K562 (cell line): ENCODE data around the gene IFNA1. TPM values are rescaled to one million over a fixed set of nuclear protein-coding genes. Genes with fewer than 3 reads are reported as not detected.

Experiments used
- ATAC-seq: fragments of 200-7000 bp; cut with Tn5 transposase; 3 replicates; pipeline ENCODE4 v1.9.1; 2020; ENCODE audit warnings: moderate library complexity
- BruUV-seq: library from RNA; stranded (reverse); fragments of 400-500 nt; replicated peaks from 2 replicates; lab custom pipeline; 2021; lab: Mats Ljungman, UMichigan
- CTCF ChIA-PET: fragments of 300-600 bp; formaldehyde crosslinking; extraction: SDS; loops from one replicate; lab custom pipeline; 2021; ENCODE audit warnings: low intra/inter-chr PET ratio; lab: Yijun Ruan, JAX
- POLR2A ChIA-PET: fragments of 300-600, 350-650 bp; sonication (Branson Sonifier 250); formaldehyde crosslinking; extraction: SDS; loops from one replicate; lab custom pipeline; 2021; ENCODE audit warnings: antibody characterized with exemption, inconsistent platforms; lab: Yijun Ruan, JAX
- DNase-seq, 4 experiments: peaks; one replicate each; pipeline versions ENCODE4 v3.0.0 to v3.0.0-alpha.2; 2011 to 2018; ENCODE audit warnings: low spot score in 3 of 4, mixed read lengths in 3 of 4; ENCODE audit errors: extremely low read depth in 1 of 4
- FAIRE-seq: peaks from 2 replicates; lab custom pipeline; 2011; peaks lifted over from hg19 to GRCh38; lab: Jason Lieb, UNC
- H2AFZ ChIP-seq: 2 replicates; pipeline ENCODE4 v1.6.0; 2011; ENCODE audit warnings: low read depth, low read length, control low read depth, inconsistent platforms
- H3K27ac ChIP-seq: fragments of 200-600 bp; 3 replicates; pipeline ENCODE4 v1.8.0; 2011; ENCODE audit warnings: low read depth, mild to moderate bottlenecking, control low read depth, inconsistent platforms, low read length, moderate library complexity, mixed read lengths; ENCODE audit errors: extremely low read depth
- H3K27me3 ChIP-seq, 2 experiments: fragments of 300-600 bp in 1 of 2; 2 replicates in 1 of 2; 3 replicates in 1 of 2; pipeline versions ENCODE4 v1.6.0 to v1.8.0; 2011; ENCODE audit warnings: inconsistent platforms in 2 of 2, low read length in 2 of 2, mild to moderate bottlenecking in 1 of 2, mixed read lengths in 1 of 2, moderate library complexity in 1 of 2; ENCODE audit not compliant: control insufficient read depth in 2 of 2, insufficient read depth in 2 of 2
- H3K36me3 ChIP-seq: fragments of 300-600 bp; 3 replicates; pipeline ENCODE4 v1.8.0; 2011; ENCODE audit warnings: mild to moderate bottlenecking, low read length, inconsistent platforms; ENCODE audit not compliant: control insufficient read depth, insufficient read depth
- H3K4me1 ChIP-seq, 2 experiments: fragments of 200-600 bp in 1 of 2; replicated peaks in 1 of 2; 2 replicates in 1 of 2; 3 replicates in 1 of 2; pipeline versions ENCODE4 v1.5.1 to v1.8.0; 2011; ENCODE audit warnings: inconsistent platforms in 2 of 2, low read length in 2 of 2, mild to moderate bottlenecking in 1 of 2, mixed read lengths in 1 of 2, moderate library complexity in 1 of 2; ENCODE audit not compliant: control insufficient read depth in 2 of 2, insufficient read depth in 2 of 2
- H3K4me2 ChIP-seq: 2 replicates; pipeline ENCODE4 v1.6.1; 2011; ENCODE audit warnings: low read length, control low read depth, inconsistent platforms, mixed read lengths; ENCODE audit not compliant: insufficient read depth
- H3K4me3 ChIP-seq: fragments of 200-600 bp; sonication (generic), shearing (Covaris generic); 2 replicates; pipeline ENCODE4 v1.5.1; 2016; ENCODE audit warnings: control low read depth, inconsistent platforms
- H3K79me2 ChIP-seq: fragments of 200-600 bp; 3 replicates; pipeline ENCODE4 v1.8.0; 2011; ENCODE audit warnings: low read length, inconsistent platforms; ENCODE audit not compliant: control insufficient read depth, insufficient read depth
- H3K9ac ChIP-seq, 2 experiments: 2 replicates each; pipeline versions ENCODE4 v1.6.0 to v1.6.1; 2011; ENCODE audit warnings: low read depth in 2 of 2, low read length in 2 of 2, control low read depth in 1 of 2, inconsistent platforms in 1 of 2, mild to moderate bottlenecking in 1 of 2, mixed read lengths in 1 of 2; ENCODE audit not compliant: insufficient read depth in 1 of 2
- H3K9me1 ChIP-seq: one replicate; pipeline ENCODE4 v1.6.0; 2011; ENCODE audit warnings: inconsistent platforms, mild to moderate bottlenecking, low read length, moderate library complexity; ENCODE audit not compliant: control insufficient read depth, insufficient read depth
- H3K9me3 ChIP-seq: replicated peaks from 2 replicates; pipeline ENCODE4 v1.5.1; 2011; ENCODE audit warnings: low read depth, low read length, inconsistent platforms; ENCODE audit not compliant: control insufficient read depth, insufficient read depth
- H4K20me1 ChIP-seq: replicated peaks from 2 replicates; pipeline ENCODE4 v1.6.1; 2011; ENCODE audit warnings: low read length, inconsistent platforms, mixed read lengths; ENCODE audit not compliant: control insufficient read depth, insufficient read depth
- EWSR1 ChIP-seq: fragments of 450-650 bp; IDR thresholded peaks from 2 replicates; pipeline ENCODE4 v1.6.1; 2018; ENCODE audit warnings: borderline replicate concordance, mild to moderate bottlenecking, low read depth, moderate library complexity; ENCODE audit not compliant: partially characterized antibody
- POLR2AphosphoS5 ChIP-seq: IDR thresholded peaks from 2 replicates; pipeline ENCODE4 v1.6.1; 2011; ENCODE audit warnings: mild to moderate bottlenecking, low read depth, low read length, moderate library complexity; ENCODE audit not compliant: control insufficient read depth, insufficient read depth
- SMARCC2 ChIP-seq: fragments of 450-650 bp; IDR thresholded peaks from 2 replicates; pipeline ENCODE4 v1.6.1; 2017; ENCODE audit warnings: antibody characterized with exemption, moderate library complexity, mild to moderate bottlenecking, low read depth
- SOX6 ChIP-seq: fragments of 450-650 bp; IDR thresholded peaks from 2 replicates; pipeline ENCODE4 v1.6.1; 2014; ENCODE audit warnings: mild to moderate bottlenecking
- SRSF1 ChIP-seq: fragments of 200-400 bp; formaldehyde crosslinking; IDR thresholded peaks from 2 replicates; pipeline ENCODE4 v1.6.1; 2017; ENCODE audit warnings: mild to moderate bottlenecking, low read depth, low read length, moderate library complexity
- ZC3H8 ChIP-seq: fragments of 450-650 bp; IDR thresholded peaks from 2 replicates; pipeline ENCODE4 v1.6.1; 2017
- ZNF134 ChIP-seq: fragments of 250-450 bp; sonication (Bioruptor Pico); conservative IDR thresholded peaks from 2 replicates; pipeline ENCODE4 v1.4.0; 2020
- ZNF57 ChIP-seq: fragments of 450-650 bp; formaldehyde crosslinking; IDR thresholded peaks from 2 replicates; pipeline ENCODE4 v1.4.0; 2020; ENCODE audit warnings: mild to moderate bottlenecking, moderate library complexity
- ZNF696 ChIP-seq: fragments of 250-450 bp; sonication (Bioruptor Pico); conservative IDR thresholded peaks from 2 replicates; pipeline ENCODE4 v1.4.0; 2020; ENCODE audit warnings: mild to moderate bottlenecking, moderate library complexity
- ZNF699 ChIP-seq: fragments of 250-450 bp; sonication (Bioruptor Pico); IDR thresholded peaks from 2 replicates; pipeline ENCODE4 v1.8.0; 2021; ENCODE audit warnings: mild to moderate bottlenecking, moderate library complexity; ENCODE audit not compliant: insufficient replicate concordance
- WGBS: fragments of 100-300 bp; shearing (Covaris generic); methylation state at CpG from one replicate; pipeline ENCODE4 v1.1.6; 2016; ENCODE audit warnings: low coverage, mixed read lengths; ENCODE audit not compliant: insufficient coverage; ENCODE audit errors: missing lambda C conversion rate; 5-methylcytosine and 5-hydroxymethylcytosine counted together
- in situ Hi-C: fragments of 300-500 bp; cut with MboI; formaldehyde crosslinking; loops from 4 replicates; pipeline ENCODE4 v1.15.0; 2018; ENCODE audit warnings: inconsistent platforms, mixed read lengths
- intact Hi-C: fragments of 100-400 bp; cut with micrococcal nuclease; formaldehyde crosslinking; loops from 2 replicates; pipeline ENCODE4 v1.14.2; 2022
- polyA plus RNA-seq, 8 experiments: library from polyadenylated mRNA; depleted of rRNA in 4 of 8; stranded (reverse) in 5 of 8; unstranded in 3 of 8; fragments of >200 nt; fragmentation: Nextera tagmentation in 2 of 8; fragmentation: Illumina TruSeq in 1 of 8; extraction: Ambion mirVana in 2 of 8; extraction: Trizol in 1 of 8; gene quantifications; 2 replicates each; pipeline versions ENCODE4 v1.2.1 to v1.2.3, GENCODE V29; 2011 to 2014; ENCODE audit warnings: inconsistent platforms in 1 of 8, missing spikeins in 1 of 8
- total RNA-seq, 7 experiments: library from RNA; depleted of rRNA in 6 of 7; stranded (reverse); fragments of >200 nt in 6 of 7; fragmentation: Illumina TruSeq in 2 of 7; extraction: Trizol in 2 of 7; gene quantifications; 2 replicates each; pipeline versions ENCODE4 v1.2.1 to v1.2.3, GENCODE V29; 2011 to 2021; ENCODE audit warnings: low replicate concordance in 1 of 7

IFNA1 gene
- total and polyA plus RNA-seq, 9 of the 15 experiments (the other 6 are each of a cell fraction or from before 2014, with no cell fraction given), result not detected

DNA sequence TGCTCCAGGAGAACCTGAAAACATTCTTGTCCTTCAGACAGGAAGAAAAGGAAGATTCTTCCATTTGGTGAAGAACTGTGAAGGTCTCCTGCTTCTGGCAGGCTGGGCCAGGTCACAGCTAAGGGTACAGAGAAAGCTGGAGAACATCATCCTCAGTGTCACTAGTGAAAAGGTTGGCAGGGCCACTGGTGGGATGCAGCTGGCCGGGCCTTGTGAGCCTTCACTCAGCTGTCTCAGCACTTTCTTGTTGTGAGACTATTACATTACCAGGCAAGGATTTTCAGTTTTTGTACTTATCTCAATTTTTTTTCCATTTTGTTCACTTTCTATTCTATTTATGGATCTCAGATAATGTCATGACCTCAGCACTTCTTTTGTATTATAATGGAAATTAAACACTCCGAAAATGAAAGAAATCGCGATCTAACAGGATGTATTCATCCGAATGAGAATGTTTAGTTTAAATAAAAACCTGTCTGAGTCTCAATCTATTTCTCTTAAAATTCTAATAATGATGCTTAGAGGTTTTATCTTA is 41.2 kb upstream of the IFNA1 start (continued):
- no peak for TF ChIP-seq SOX6
- no peak for TF ChIP-seq ZC3H8

DNA sequence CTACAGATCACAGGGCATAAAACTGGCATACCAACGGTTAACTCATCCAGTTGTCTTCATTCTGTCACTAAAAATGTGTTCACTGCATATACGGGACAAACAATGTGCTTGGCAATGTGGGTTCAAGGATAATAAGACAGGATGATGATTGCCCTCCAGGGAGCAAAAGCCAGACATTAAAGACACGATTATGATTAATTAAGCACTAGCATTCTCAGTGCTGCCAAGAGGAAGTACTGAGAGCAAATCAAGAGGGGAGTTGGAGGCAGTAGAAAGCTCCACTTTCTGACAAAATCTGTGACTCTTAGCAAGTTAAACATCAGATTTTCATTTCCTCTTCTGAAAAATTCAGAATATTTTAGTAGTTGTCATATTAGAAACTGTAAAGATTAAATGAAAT is 40.3 kb upstream of the IFNA1 start:
- no peaks in the 10 kb centered on the region for H3K9me3 ChIP-seq
- no peak overlapping the region for H3K4me2 ChIP-seq
- in situ Hi-C loops (no loop called here), intact Hi-C loops (no loop called here)
- no peaks in the 10 kb centered on the region for H4K20me1 ChIP-seq
- POLR2A ChIA-PET, result no interaction called here
- no peaks in the 10 kb centered on the region for H3K9me1 ChIP-seq
- TF ChIP-seq ZNF699 (CRISPR knock-in tag), result no peak
- no peak for TF ChIP-seq SMARCC2
- no peak for TF ChIP-seq POLR2AphosphoS5
- no peak for TF ChIP-seq EWSR1
- no peak for TF ChIP-seq ZNF57 (CRISPR knock-in tag)
- TF ChIP-seq ZNF134, result no peak
- no peak for TF ChIP-seq SRSF1
- no peak for TF ChIP-seq ZNF696
- no peak overlapping the region for H3K9ac ChIP-seq
- no peak overlapping the region for H3K27ac ChIP-seq
- BruUV-seq, result no TSS peak
- no peaks in the 10 kb centered on the region for H3K79me2 ChIP-seq
- H3K4me1 ChIP-seq, result no peaks in the 10 kb centered on the region
- H3K36me3 ChIP-seq, result no peaks in the 10 kb centered on the region
- no peak overlapping the region for H2AFZ ChIP-seq
- no peak for ATAC-seq
- no CpG with 5 or more reads among the region's 3 CpGs for WGBS
- CTCF ChIA-PET, result no interaction called here
- H3K27me3 ChIP-seq, result no peaks in the 10 kb centered on the region
- no peak overlapping the region for H3K4me3 ChIP-seq
- no peak for FAIRE-seq
- DNase-seq, result no peak
